Fibroblast of skin of abdomen (primary cell): Measurements from ENCODE around the gene CYP2W1.
A peak's percentile ranks its signal among the peaks of the same experiment; 100 is the strongest.

ENCODE experiments used
- DNase-seq: peaks from one replicate; pipeline ENCODE4 v3.0.0-alpha.2; 2013

CYP2W1 gene

GRCh38 chr7:1016577-1017531 is 33.9 kb downstream of the CYP2W1 start:
- DNase-seq, result no peak

GRCh38 chr7:1017586-1018333 is 34.8 kb downstream of the CYP2W1 start:
- DNase-seq, result no peak

- no peak for DNase-seq
These were observed 35.3 kb downstream of the CYP2W1 start for GRCh38 chr7:1018334-1018695.

- DNase-seq, result no peak
These were observed 36.3 kb downstream of the CYP2W1 start for GRCh38 chr7:1019255-1019785.

- DNase-seq, result no peak
These were observed 37.0 kb downstream of the CYP2W1 start for GRCh38 chr7:1019789-1020610.

GRCh38 chr7:1020849-1021251 is 37.9 kb downstream of the CYP2W1 start:
- DNase-seq, result no peak

- no peak for DNase-seq
These were observed 38.4 kb downstream of the CYP2W1 start for GRCh38 chr7:1021366-1021765.

GRCh38 chr7:1021931-1022330 is 39.0 kb downstream of the CYP2W1 start:
- DNase-seq, result no peak

GRCh38 chr7:1022356-1022755 is 39.4 kb downstream of the CYP2W1 start:
- no peak for DNase-seq

- no peak for DNase-seq
These were observed 40.0 kb downstream of the CYP2W1 start for GRCh38 chr7:1022801-1023465.

GRCh38 chr7:1024331-1024841 is 41.4 kb downstream of the CYP2W1 start:
- DNase-seq, result no peak

- DNase-seq, result no peak
These were observed 42.1 kb downstream of the CYP2W1 start for GRCh38 chr7:1024876-1025742.

- no peak for DNase-seq
These were observed 43.0 kb downstream of the CYP2W1 start for GRCh38 chr7:1025743-1026581.

- DNase-seq, result no peak
These were observed 43.8 kb downstream of the CYP2W1 start for GRCh38 chr7:1026721-1027161.

- DNase-seq, result peak; percentile 13
These were observed 44.5 kb downstream of the CYP2W1 start for GRCh38 chr7:1027242-1028043.

- DNase-seq, result peak; percentile 90
These were observed 45.2 kb downstream of the CYP2W1 start for GRCh38 chr7:1028044-1028770.

- peak; percentile 95 for DNase-seq
These were observed 46.0 kb downstream of the CYP2W1 start for GRCh38 chr7:1028775-1029636.
